ENCODE results near the gene ZNF581.
A peak's percentile ranks its signal among the peaks of the same experiment; 100 is the strongest.

The ZNF581 gene

GRCh38 chr19:55626350-55626749 lies 17.1 kb upstream of the ZNF581 start:
- no peak for DNase-seq (ENCODE audit: low read depth)

GRCh38 chr19:55632463-55632834 lies 11.0 kb upstream of the ZNF581 start:
- peak; percentile 93 for DNase-seq (ENCODE audit: low read depth)

- DNase-seq (ENCODE audit: low read depth): no peak
Measured at GRCh38 chr19:55633861-55634260, 9.6 kb upstream of the ZNF581 start.

- DNase-seq (ENCODE audit: low read depth): no peak
Measured at GRCh38 chr19:55635334-55635717, 8.1 kb upstream of the ZNF581 start.

- no peak for DNase-seq (ENCODE audit: low read depth)
Measured at GRCh38 chr19:55635856-55636440, 7.5 kb upstream of the ZNF581 start.

- DNase-seq (ENCODE audit: low read depth): no peak
Measured at GRCh38 chr19:55636723-55637122, 6.7 kb upstream of the ZNF581 start.

- DNase-seq (ENCODE audit: low read depth): no peak
Measured at GRCh38 chr19:55637534-55637933, 5.9 kb upstream of the ZNF581 start.

GRCh38 chr19:55638864-55639359 lies 4.5 kb upstream of the ZNF581 start:
- peak; percentile 61 for DNase-seq (ENCODE audit: low read depth)

- DNase-seq (ENCODE audit: low read depth): peak; percentile 60
Measured at GRCh38 chr19:55640043-55640576, 3.3 kb upstream of the ZNF581 start.

GRCh38 chr19:55640577-55641425 lies 2.6 kb upstream of the ZNF581 start, which contains the start of gene ZNF580:
Gene ZNF580, plus strand, starts transcription at chr19:55641002. Its CDS starts 1,507 bp downstream, at chr19:55642509.
- peak; percentile 80 for DNase-seq (ENCODE audit: low read depth)

GRCh38 chr19:55641426-55642152 lies 1.9 kb upstream of the ZNF581 start:
- peak; percentile 53 for DNase-seq (ENCODE audit: low read depth)

- peak; percentile 34 for DNase-seq (ENCODE audit: low read depth)
Measured at GRCh38 chr19:55642153-55643002, 1.1 kb upstream of the ZNF581 start.

GRCh38 chr19:55643887-55644176 lies 383 bp downstream of the ZNF581 start:
- no peak for DNase-seq (ENCODE audit: low read depth)

- DNase-seq (ENCODE audit: low read depth): no peak
Measured at GRCh38 chr19:55644191-55644833, 863 bp downstream of the ZNF581 start.

GRCh38 chr19:55644842-55645511 lies 1.5 kb downstream of the ZNF581 start:
- DNase-seq (ENCODE audit: low read depth): no peak

GRCh38 chr19:55645512-55645881 lies 2.0 kb downstream of the ZNF581 start:
- DNase-seq (ENCODE audit: low read depth): no peak

GRCh38 chr19:55646889-55647731 lies 3.7 kb downstream of the ZNF581 start:
- DNase-seq (ENCODE audit: low read depth): peak; percentile 19

GRCh38 chr19:55647732-55648584 lies 4.5 kb downstream of the ZNF581 start, which contains the start of gene CCDC106:
Gene CCDC106, plus strand, starts transcription at chr19:55648212. Its CDS starts 835 bp downstream, at chr19:55649047.
- DNase-seq (ENCODE audit: low read depth): peak; percentile 71
